Transverse colon (tissue), 4 donors: ENCODE results near the gene METTL9. TPM values are rescaled to one million over a fixed set of nuclear protein-coding genes. Genes with fewer than 3 reads are reported as not detected.

Source experiments
- DNase-seq: peaks from one replicate; pipeline ENCODE4 v3.0.0-alpha.2; 2019
- H3K27ac ChIP-seq, 4 donors: fragments of 200-600 bp; sonication (generic); 2 replicates each; pipeline ENCODE4 v1.5.1; 2016 to 2018; ENCODE audit warnings: inconsistent platforms in 4 of 4
- H3K27me3 ChIP-seq: fragments of 200-600 bp; sonication (generic); 2 replicates; pipeline ENCODE4 v1.5.1; 2017; ENCODE audit warnings: inconsistent platforms
- H3K36me3 ChIP-seq, 4 donors: fragments of 200-600 bp; sonication (generic); 2 replicates each; pipeline ENCODE4 v1.5.1; 2017 to 2019; ENCODE audit warnings: inconsistent platforms in 4 of 4
- H3K4me1 ChIP-seq, 4 donors: fragments of 200-600 bp; sonication (generic); 2 replicates each; pipeline ENCODE4 v1.5.1; 2017 to 2020; ENCODE audit warnings: inconsistent platforms in 4 of 4
- H3K4me3 ChIP-seq, 4 donors: fragments of 200-600 bp; sonication (generic); 1 replicate in 1 of 4; 2 replicates in 3 of 4; pipeline versions ENCODE4 v1.5.1 to v1.6.1; 2017 to 2019; ENCODE audit warnings: inconsistent platforms in 4 of 4
- H3K9me3 ChIP-seq, 2 donors: fragments of 200-600 bp; sonication (generic); 2 replicates each; pipeline ENCODE4 v1.5.1; 2017 to 2019; ENCODE audit warnings: inconsistent platforms in 2 of 2
- EP300 ChIP-seq: sonication (generic); formaldehyde crosslinking; IDR thresholded peaks from one replicate; pipeline ENCODE4 v1.6.1; 2017; ENCODE audit warnings: antibody characterized with exemption, low read depth
- POLR2A ChIP-seq: fragments of 450-650 bp; IDR thresholded peaks from one replicate; pipeline ENCODE4 v1.6.1; 2016; ENCODE audit warnings: antibody characterized with exemption, mild to moderate bottlenecking, moderate library complexity
- POLR2AphosphoS5 ChIP-seq, 3 donors: sonication (generic); formaldehyde crosslinking; IDR thresholded peaks; one replicate each; pipeline ENCODE4 v1.6.1; 2016; ENCODE audit warnings: antibody characterized with exemption in 3 of 3
- WGBS, 2 donors: methylation state at CpG; one replicate each; pipeline ENCODE4 v1.1.5; 2018; ENCODE audit warnings: low coverage in 1 of 2; 5-methylcytosine and 5-hydroxymethylcytosine counted together
- in situ Hi-C, 4 donors: fragments of 200-750 bp; cut with MboI; loops; one replicate each; pipeline versions ENCODE4 v1.15.0 to v1.15.1; 2017; ENCODE audit warnings: low sequenced_read_pairs in 3 of 4, low pct_ligation_motif_present in 1 of 4, low pct_unique_long_range_greater_than_20kb in 1 of 4
- intact Hi-C: fragments of 100-400 bp; cut with DNase I; formaldehyde crosslinking; loops from one replicate; pipeline ENCODE4 v1.15.1; 2023; ENCODE audit warnings: low total_unique reads
- total RNA-seq, 4 donors: library from RNA; depleted of rRNA; stranded (reverse); fragments of >200 nt; gene quantifications; one replicate each; pipeline ENCODE4 v1.1.0, GENCODE V29; 2016
- TF ChIP-seq, protein P1 (sequence below), 5 experiments: fragments of 200-600 bp in 3 of 5; fragments of 450-650 bp in 2 of 5; sonication (generic) in 3 of 5; IDR thresholded peaks; 1 replicate in 2 of 5; 2 replicates in 3 of 5; pipeline ENCODE4 v1.5.1; 2016 to 2017; ENCODE audit warnings: antibody characterized with exemption in 5 of 5, inconsistent platforms in 3 of 5, mild to moderate bottlenecking in 2 of 5, moderate library complexity in 1 of 5

METTL9 gene
- total RNA-seq, 4 donors from 2014 or later: 41.9 to 116 (median 67.5) TPM

DNA sequence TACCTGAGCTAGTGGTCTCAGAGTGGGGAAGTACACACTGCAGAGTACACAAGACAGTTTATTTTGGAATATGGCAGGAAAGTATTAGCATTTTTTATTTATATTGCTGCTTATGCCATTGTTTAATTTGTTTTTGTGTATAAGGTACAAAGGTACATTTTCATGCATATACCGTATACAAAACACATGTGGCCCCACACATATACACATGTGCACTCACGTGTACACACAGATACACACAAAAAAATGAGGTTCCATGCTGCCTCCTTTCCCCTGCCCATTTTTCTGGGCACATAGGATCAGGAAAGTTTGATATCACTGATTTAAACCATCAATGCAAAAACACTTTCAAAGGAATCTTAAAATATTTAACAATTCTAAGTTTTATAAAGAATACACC is 40.1 kb downstream of the METTL9 start:
- H3K9me3 ChIP-seq: no peaks in the 10 kb centered on the region
- 85 to 88% methylated on average over 2 of the region's 2 CpGs for WGBS, 2 donors

DNA sequence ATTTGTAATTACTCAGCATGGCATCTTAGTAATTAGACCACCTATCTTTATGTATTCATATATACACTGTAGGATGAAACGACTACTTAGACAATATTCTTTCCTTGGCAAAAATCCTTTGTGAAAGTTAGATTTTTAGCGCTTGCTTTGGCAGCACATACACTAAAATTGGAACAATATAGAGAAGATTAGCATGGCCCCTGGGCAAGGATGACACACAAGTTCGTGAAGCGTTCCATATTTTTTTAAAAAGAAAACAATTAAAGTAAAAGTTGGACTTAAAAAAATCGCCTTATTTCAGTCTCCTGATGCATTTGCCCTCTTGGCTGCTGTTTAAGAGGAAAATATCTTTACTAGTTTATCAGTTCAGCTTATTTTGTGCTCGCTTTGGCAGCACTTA is 42.5 kb downstream of the METTL9 start:
- Histone ChIP-seq H3K27me3 (no peaks in the 10 kb centered on the region), H3K4me1 (peaks cover 4 to 22% (median 13%) of the 10 kb centered on the region in 4 donors), H3K9me3 (no peaks in the 10 kb centered on the region), H3K36me3 (no peaks in the 10 kb centered on the region), H3K27ac (no peak overlapping the region), H3K4me3 (no peak overlapping the region)
- WGBS, 2 donors: 87 to 88% methylated on average over 6 of the region's 6 CpGs
- in situ Hi-C loops (loop anchor here in 1 of 4 donors (10.0 kb wide), 1 partner anchor 47 kb away; the partner anchor contains the start of gene METTL9), intact Hi-C loops (loop anchor here (10.0 kb wide), 1 partner anchor 57 kb away; no protein-coding TSS in a partner anchor)
- no peak for TF ChIP-seq EP300
- TF ChIP-seq, protein P1, sequence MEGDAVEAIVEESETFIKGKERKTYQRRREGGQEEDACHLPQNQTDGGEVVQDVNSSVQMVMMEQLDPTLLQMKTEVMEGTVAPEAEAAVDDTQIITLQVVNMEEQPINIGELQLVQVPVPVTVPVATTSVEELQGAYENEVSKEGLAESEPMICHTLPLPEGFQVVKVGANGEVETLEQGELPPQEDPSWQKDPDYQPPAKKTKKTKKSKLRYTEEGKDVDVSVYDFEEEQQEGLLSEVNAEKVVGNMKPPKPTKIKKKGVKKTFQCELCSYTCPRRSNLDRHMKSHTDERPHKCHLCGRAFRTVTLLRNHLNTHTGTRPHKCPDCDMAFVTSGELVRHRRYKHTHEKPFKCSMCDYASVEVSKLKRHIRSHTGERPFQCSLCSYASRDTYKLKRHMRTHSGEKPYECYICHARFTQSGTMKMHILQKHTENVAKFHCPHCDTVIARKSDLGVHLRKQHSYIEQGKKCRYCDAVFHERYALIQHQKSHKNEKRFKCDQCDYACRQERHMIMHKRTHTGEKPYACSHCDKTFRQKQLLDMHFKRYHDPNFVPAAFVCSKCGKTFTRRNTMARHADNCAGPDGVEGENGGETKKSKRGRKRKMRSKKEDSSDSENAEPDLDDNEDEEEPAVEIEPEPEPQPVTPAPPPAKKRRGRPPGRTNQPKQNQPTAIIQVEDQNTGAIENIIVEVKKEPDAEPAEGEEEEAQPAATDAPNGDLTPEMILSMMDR (IDR thresholded peaks at IDR 0.05): no peak
- no peak for DNase-seq

More for the DNA sequence above, 40.1 kb downstream of the METTL9 start:
- intact Hi-C loops (no loop called here), in situ Hi-C loops (loop anchor here in 2 of 4 donors (5.0 kb wide), 2 partner anchors 47 to 52 kb away; no protein-coding TSS in a partner anchor)
- H3K4me1 ChIP-seq: peaks cover 0 to under 1% (median 0%) of the 10 kb centered on the region in 4 donors
- TF ChIP-seq EP300: no peak
- H3K27me3 ChIP-seq: no peaks in the 10 kb centered on the region
- no peak for DNase-seq
- H3K4me3 ChIP-seq: no peak overlapping the region
- no peaks in the 10 kb centered on the region for H3K36me3 ChIP-seq
- H3K27ac ChIP-seq: no peak overlapping the region

DNA sequence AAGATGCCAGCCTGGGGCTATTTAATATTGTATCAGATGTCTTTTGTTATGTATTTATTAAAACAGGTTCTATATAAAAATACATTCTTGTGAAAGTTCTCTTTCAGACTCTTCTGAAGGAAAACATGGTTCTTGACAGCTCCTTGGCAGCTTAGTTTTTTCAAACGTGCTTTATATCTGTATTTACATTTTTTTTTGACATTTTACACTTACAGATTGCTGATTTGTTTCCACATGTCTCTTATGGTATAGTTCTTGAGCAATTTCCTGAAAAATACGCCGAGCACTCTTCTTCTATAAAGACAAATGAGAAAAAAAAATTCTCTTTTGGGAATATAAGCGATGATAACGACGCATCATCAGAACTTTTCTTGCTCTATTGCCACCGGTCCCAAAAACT is 43.5 kb downstream of the METTL9 start:
- H3K36me3 ChIP-seq: no peaks in the 10 kb centered on the region
- no peak for DNase-seq
- H3K27me3 ChIP-seq: no peaks in the 10 kb centered on the region
- no peak overlapping the region for H3K4me3 ChIP-seq
- in situ Hi-C loops: loop anchor here in 1 of 4 donors (10.0 kb wide), 1 partner anchor 48 kb away; the partner anchor contains the start of gene METTL9
- TF ChIP-seq POLR2AphosphoS5 (IDR thresholded peaks at IDR 0.05) (no peak), POLR2A (no peak), EP300 (no peak)
- TF ChIP-seq, protein P1 (IDR thresholded peaks at IDR 0.05): no peak
- 74 to 86% methylated on average over 7 of the region's 7 CpGs for WGBS, 2 donors
- H3K27ac ChIP-seq: no peak overlapping the region
- H3K9me3 ChIP-seq: no peaks in the 10 kb centered on the region
- peaks cover 4 to 22% (median 13%) of the 10 kb centered on the region in 4 donors for H3K4me1 ChIP-seq
- intact Hi-C loops: loop anchor here (10.0 kb wide), 1 partner anchor 58 kb away; no protein-coding TSS in a partner anchor

DNA sequence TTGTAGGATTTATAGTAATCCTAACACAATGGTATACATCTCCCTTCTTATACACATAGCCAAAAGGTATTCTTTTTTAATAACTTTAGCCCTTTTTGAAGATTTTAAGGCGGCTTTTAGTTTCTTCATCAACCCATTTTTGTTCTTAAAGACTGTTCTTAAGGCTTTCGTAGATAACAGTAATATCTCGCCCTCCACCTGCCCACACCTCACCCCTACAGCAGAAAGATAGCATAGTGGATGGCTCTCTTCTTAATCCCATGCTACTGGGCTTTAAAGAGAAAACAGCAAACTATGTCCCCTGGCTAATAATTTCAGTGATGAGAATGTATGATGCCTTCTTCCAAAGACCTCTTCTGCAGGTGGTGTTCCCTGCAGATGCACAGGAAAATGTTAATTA is 44.4 kb downstream of the METTL9 start:
- intact Hi-C loops (loop anchor here (10.0 kb wide), 1 partner anchor 59 kb away; no protein-coding TSS in a partner anchor), in situ Hi-C loops (loop anchor here in 1 of 4 donors (10.0 kb wide), 1 partner anchor 49 kb away; the partner anchor contains the start of gene METTL9)
- H3K36me3 ChIP-seq: no peaks in the 10 kb centered on the region
- whole genome bisulfite sequencing, 2 donors: 97 to 100% methylated on average over 3 of the region's 3 CpGs
- TF ChIP-seq POLR2AphosphoS5 (IDR thresholded peaks at IDR 0.05) (no peak), POLR2A (no peak), EP300 (no peak)
- TF ChIP-seq, protein P1 (IDR thresholded peaks at IDR 0.05): no peak
- H3K27ac ChIP-seq: no peak overlapping the region
- H3K9me3 ChIP-seq: no peaks in the 10 kb centered on the region
- H3K27me3 ChIP-seq: no peaks in the 10 kb centered on the region
- H3K4me1 ChIP-seq: peaks cover 4 to 23% (median 14%) of the 10 kb centered on the region in 4 donors
- DNase-seq: no peak
- H3K4me3 ChIP-seq: no peak overlapping the region
